Measurements from ENCODE around the gene ARHGAP22.

Gene ARHGAP22

GRCh38 chr10:48604991-48605508, at the start of gene ARHGAP22:
ARHGAP22 (minus strand) TSS chr10:48605073; CDS start chr10:48604796, 277 bp downstream.
- TF ChIP-seq CTCF (IDR thresholded peaks at IDR 0.05), result no peak
- no peak for TF ChIP-seq ZFX (IDR thresholded peaks at IDR 0.05; ENCODE audit: borderline replicate concordance)
- H3K27ac ChIP-seq, result no peak within 1 kb of the TSS

GRCh38 chr10:48653944-48654698, 49.2 kb upstream of the ARHGAP22 start:
- no peak for TF ChIP-seq CTCF (IDR thresholded peaks at IDR 0.05)
- TF ChIP-seq ZFX (IDR thresholded peaks at IDR 0.05; ENCODE audit: borderline replicate concordance), result no peak
- no peak overlapping the region for H3K27ac ChIP-seq

GRCh38 chr10:48653347-48653746, 48.5 kb upstream of the ARHGAP22 start:
- H3K27ac ChIP-seq, result no peak overlapping the region
- TF ChIP-seq CTCF (IDR thresholded peaks at IDR 0.05) (no peak), ZFX (IDR thresholded peaks at IDR 0.05; ENCODE audit: borderline replicate concordance) (no peak)

- no peak for TF ChIP-seq ZFX (IDR thresholded peaks at IDR 0.05; ENCODE audit: borderline replicate concordance)
- no peak for TF ChIP-seq CTCF (IDR thresholded peaks at IDR 0.05)
- H3K27ac ChIP-seq, result no peak overlapping the region
Observed at GRCh38 chr10:48652344-48652743, 47.5 kb upstream of the ARHGAP22 start.

- no peak overlapping the region for H3K27ac ChIP-seq
- TF ChIP-seq CTCF (IDR thresholded peaks at IDR 0.05), result no peak
- no peak for TF ChIP-seq ZFX (IDR thresholded peaks at IDR 0.05; ENCODE audit: borderline replicate concordance)
Observed at GRCh38 chr10:48651839-48652238, 47.0 kb upstream of the ARHGAP22 start.

GRCh38 chr10:48651293-48651692, 46.4 kb upstream of the ARHGAP22 start:
- no peak for TF ChIP-seq CTCF (IDR thresholded peaks at IDR 0.05)
- no peak for TF ChIP-seq ZFX (IDR thresholded peaks at IDR 0.05; ENCODE audit: borderline replicate concordance)
- no peak overlapping the region for H3K27ac ChIP-seq

- TF ChIP-seq ZFX (IDR thresholded peaks at IDR 0.05; ENCODE audit: borderline replicate concordance) (no peak), CTCF (IDR thresholded peaks at IDR 0.05) (no peak)
- no peak overlapping the region for H3K27ac ChIP-seq
Observed at GRCh38 chr10:48649349-48649944, 44.6 kb upstream of the ARHGAP22 start.
